HG02623 (cell line): ENCODE measurements around the gene GALNT14.

Source experiments
- ATAC-seq: cut with Tn5 transposase; IDR thresholded peaks from one replicate; pipeline ENCODE4 v1.9.1; 2021; ENCODE audit warnings: moderate library complexity; ENCODE audit not compliant: unreplicated experiment

Gene GALNT14

GRCh38 chr2:31016648-31017047, 121.6 kb downstream of the GALNT14 start:
- ATAC-seq = no peak

GRCh38 chr2:31014516-31014915, 123.7 kb downstream of the GALNT14 start:
- ATAC-seq = no peak

- ATAC-seq = no peak
Observed at GRCh38 chr2:31013301-31013700, 124.9 kb downstream of the GALNT14 start.

DNA sequence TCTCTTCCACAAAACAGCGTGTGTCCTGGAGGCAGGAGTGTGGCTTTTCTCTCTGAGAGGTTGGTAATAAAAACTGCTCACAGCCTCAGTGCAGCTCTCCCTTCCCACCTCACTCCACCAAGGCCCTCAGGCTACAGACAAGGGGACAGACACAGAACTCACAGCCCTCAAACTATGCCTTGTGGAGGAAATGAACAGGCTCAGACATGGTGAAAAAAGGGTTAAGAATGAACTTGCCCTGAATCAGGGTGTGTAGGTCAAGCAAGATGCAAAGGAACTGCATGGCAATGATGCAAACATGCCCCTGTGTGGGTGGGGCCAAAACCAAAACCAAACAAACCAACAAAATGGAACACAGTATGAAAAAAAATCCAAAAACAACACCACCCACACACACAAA, 125.8 kb downstream of the GALNT14 start:
- ATAC-seq = no peak

GRCh38 chr2:31011587-31011986, 126.7 kb downstream of the GALNT14 start:
- no peak for ATAC-seq

GRCh38 chr2:31008561-31009114, 129.6 kb downstream of the GALNT14 start:
- ATAC-seq = no peak

DNA sequence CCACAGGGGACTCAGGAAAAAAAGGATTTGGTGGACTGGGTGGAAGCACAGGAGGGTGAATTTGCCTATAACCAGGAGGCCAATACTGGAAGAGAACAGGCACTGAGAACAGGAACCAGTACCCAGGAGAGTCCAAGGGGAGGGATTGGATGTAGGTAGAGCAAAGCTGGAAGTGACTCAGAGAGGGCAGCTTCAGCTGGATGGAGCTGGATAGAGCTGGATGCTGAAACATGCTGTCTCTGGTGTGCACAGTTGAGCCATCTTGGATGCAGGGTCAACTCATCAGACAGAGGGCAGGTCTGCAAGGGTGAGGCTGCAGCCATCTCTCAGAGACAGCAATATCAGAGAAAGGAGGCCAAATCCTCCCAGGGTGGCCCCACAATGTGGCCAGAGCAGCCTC, 134.0 kb downstream of the GALNT14 start:
- ATAC-seq = no peak

DNA sequence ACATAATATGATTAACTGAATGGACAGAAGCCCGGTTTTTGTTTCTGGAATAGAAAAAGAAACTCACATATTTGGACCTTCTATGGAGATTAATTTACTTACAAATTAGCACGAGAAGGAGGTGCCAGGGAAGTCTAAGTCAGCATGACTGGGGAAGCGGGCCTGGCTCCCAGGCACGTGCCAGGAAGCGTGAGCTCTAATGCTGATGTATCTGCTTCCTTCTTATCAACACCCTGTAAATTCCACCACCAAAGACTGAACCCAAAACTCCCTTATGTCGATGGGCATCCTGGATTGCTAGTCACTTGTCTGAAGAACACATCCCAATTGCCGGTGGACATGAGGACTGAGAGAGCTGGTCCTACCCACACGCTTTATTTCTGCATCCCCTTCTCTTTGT, 134.5 kb downstream of the GALNT14 start:
- ATAC-seq = no peak

DNA sequence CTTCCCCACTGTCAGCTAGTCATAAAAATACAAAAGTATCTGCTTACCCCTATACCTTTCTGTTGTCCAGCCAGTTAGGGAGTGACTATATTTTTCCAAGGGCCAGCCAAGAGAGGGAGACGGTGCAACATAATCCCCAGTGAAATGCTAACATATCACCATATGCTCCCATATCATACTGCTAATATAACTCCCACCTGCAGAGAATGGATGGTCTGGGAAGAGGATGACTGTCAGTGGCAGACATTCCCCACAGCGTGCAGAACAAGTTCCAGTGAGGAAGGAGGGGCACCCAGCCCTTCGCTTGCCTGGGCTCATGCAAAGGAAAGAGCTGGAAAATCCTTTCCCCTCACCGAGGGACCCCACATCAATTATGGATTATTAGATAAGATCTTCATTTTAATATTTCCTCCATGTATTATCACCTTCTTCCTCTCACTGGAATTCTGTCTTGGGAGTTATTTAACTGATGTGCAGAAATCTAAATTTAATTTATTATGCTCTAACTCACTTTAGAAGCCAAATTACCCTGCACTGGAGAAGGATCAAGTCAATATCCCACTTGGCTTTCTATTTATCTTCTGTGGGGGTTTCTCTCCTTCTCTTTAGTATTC, 135.6 kb downstream of the GALNT14 start:
- ATAC-seq = no peak

GRCh38 chr2:31000970-31001369, 137.3 kb downstream of the GALNT14 start:
- no peak for ATAC-seq

GRCh38 chr2:30998672-30999071, 139.6 kb downstream of the GALNT14 start:
- ATAC-seq = no peak

DNA sequence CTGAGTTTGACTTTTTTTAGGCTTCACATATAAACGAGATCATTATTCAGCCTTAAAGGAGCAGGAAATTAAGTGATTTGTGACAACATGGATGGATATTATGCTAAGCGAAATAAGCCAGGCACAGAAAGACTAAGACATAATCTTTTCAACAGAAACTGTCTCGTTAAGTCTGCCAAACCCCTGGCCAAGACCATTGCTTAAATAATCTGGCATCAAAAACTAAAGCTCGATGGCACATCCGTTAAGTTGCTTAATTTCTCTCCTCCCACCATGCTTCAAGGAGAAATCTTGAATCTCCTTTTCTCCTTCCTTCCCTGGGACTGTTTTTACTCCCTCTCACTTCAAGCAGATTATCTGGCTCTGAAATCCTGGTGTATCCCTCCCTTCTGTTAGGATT, 140.3 kb downstream of the GALNT14 start:
- ATAC-seq = no peak

DNA sequence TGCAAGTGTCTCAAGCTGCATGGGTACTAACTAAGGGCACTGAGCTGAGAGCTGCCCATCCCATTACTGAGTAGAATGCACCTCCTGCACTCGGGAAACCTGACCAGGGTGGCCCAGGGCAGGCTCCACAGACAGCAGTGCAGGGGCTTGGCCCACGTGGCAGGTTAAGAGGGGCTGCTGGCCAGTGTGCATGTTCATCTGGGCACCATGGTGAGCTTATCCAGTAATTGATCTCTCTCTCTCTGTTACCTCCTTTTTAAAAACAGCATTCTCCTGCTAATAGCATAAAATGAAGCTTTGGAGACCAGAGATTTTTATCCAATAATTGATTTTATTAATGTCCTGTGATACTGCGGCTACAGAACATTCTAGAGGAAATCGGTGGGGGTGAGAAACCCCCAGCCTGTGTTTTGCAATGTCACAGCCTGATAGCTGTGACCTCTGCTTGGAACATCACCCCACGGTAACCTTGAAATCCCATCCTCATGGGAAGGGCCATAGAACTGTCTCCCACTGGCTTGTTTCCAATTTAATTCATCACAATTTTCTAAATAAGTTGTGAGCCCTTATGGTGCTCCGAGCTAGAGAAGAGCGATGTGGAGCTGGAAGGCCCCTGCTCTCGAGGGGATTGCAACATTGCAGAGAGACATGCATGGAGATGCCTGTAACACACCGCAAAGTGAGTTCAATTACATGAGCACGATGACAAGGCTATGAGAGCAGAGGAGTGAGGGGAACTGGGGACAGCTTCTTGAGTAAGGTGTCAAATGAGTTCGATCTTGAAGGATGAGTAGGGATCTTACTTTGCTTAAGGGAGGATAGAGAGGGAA, 143.8 kb downstream of the GALNT14 start:
- no peak for ATAC-seq

DNA sequence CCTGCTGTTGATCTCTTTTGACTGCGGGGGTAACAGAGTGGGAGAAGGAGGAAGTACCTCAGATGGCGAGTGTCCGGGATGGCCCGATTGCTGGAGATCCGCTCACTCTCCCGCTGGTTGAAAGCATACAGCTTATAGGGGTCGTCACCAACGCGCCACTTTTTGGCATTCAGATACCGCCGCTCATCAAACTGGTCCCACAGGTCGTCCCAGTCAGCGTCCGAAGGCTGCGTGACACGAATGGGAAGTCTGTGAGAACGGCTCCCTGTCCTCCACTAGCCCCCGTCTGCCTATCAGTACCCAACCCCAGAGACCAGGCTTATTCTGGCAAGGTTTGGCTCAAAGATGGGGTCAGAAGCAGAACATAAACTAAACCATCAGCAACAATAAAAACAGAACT, 145.5 kb downstream of the GALNT14 start:
- ATAC-seq = no peak

DNA sequence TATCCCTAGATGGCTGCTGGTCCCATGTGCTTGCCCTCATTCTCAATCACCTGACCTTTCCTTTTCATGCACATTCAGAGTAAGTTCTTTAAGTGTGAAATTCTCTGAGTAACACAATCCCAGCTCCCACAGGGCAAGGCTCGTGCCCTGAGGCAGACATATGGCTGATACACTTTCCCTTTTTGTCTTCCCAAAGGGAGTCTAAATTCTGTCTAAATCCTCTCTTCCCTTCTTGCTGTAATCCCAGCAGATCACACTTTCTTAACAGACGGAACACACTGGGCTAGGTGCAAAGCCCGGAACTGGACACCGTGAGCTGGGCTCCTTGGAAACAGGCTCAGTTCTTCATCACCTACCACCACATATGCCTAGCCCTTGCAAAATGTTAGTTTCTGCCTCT, 147.6 kb downstream of the GALNT14 start:
- no peak for ATAC-seq

GRCh38 chr2:30990176-30990575, 148.1 kb downstream of the GALNT14 start:
- no peak for ATAC-seq

GRCh38 chr2:30989746-30990145, 148.5 kb downstream of the GALNT14 start:
- ATAC-seq = no peak

GRCh38 chr2:30987566-30987965, 150.7 kb downstream of the GALNT14 start:
- no peak for ATAC-seq

DNA sequence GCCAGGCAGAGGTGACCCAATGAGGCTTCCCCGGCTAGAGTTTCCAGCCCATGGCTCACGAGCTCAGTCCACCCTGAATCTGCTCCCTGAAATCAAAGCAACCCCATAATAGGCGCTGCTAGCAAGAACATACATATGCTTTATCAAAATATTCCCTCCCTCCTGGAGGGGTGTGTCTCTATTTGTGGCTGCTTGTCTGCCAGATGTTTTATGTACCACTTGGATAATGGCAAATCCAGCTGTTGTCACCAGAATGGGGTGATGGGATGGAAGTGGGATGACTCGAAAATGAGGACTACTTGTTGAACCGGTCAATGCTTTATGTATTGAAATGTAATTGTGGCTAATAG, 152.0 kb downstream of the GALNT14 start:
- no peak for ATAC-seq

DNA sequence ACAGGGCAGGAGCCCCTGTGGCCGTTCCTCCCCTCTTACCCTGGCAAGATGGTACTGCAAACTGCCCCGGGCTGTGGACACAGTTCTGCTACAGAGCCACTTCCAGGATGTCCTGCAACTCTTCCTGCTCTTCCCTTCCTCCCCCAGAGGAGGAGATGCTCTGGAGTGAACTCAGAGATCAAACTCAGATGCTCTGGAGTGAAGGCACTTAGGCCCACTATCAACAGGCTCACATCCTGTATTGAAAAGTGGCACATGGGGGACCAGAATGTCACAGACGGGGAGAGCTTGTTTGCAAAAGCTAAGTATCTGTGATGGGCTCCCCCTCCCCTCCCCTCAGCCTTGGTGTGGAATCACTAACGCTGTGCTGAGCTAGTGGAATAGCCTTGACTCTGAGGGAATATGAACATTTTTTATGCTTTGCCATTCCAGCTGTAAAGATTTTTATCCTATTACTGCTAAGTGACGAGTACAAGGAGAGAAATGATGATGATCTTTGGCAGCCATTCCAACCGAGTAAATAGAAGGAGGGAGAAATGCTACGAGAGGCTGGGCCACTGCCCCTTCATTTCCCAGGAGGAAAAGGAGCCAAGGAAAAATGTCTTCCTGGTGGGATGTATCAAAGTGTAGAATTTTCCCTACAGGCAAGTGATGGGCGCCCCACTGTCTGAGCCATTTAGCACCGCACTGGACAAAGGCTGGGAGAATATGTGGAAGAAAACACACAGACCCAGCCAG, 152.6 kb downstream of the GALNT14 start:
- no peak for ATAC-seq

GRCh38 chr2:30984148-30984547, 154.1 kb downstream of the GALNT14 start:
- no peak for ATAC-seq

DNA sequence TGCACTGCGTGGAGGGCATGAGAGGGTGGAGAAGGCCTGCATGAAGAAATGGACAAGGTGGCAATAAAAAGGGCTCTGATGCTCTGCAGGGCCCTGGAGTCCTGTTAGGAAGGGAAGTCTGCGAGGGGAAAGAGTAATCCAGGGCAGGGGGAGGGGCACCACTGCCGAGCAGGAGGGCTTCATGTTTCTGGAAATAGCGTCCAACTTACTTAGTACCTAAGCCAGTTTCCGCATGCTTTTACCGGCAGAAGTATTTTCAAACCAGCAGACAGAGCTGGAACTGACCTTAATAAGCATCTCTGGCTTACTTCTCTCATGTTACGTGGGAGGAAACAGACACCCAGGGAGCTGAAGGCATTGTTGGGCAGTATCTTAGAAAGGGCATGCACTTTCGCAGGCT, 156.7 kb downstream of the GALNT14 start:
- ATAC-seq = no peak
